Medulla oblongata (tissue), 1 donor: ENCODE data around the gene ESR2.
"Not testable (repeated sequence)": the region's sequence is repeated elsewhere in the genome, so short reads cannot be mapped to it uniquely, and the experiment has no call there.

Source experiments
- DNase-seq: peaks from one replicate; pipeline ENCODE4 v3.0.0-alpha.2; 2015; ENCODE audit errors: extremely low spot score

The ESR2 gene

DNA sequence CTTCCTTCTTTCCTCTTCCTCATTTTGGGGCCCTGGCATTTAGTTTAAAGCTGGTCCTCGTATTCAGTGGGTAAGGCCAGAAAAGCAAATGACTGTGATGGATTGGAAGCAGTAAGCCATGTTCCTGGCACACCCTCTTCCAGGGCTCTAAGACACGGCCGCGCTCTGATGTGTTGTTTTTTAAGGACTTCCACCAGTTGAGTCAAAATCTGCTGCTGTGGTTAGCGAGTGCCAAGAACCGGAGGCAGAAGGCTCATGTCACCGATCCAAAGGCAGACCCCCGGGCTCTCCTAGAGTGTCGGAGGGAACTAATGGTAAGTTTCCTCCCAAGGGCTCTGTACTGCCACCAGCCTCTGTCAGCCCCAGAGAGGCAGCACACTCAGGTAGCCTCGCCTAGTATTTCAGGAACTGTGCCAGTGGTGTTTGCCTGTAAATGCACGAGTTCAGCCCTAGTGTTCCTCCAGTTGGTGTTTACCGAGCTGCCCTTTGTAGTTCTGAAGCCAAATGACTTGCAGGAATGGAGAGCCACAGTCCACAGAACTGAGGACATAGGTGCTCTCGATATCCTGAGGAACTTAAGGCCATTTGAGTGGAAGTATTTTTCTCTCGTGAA is 72.7 kb downstream of the ESR2 start:
- DNase-seq, result no peak

DNA sequence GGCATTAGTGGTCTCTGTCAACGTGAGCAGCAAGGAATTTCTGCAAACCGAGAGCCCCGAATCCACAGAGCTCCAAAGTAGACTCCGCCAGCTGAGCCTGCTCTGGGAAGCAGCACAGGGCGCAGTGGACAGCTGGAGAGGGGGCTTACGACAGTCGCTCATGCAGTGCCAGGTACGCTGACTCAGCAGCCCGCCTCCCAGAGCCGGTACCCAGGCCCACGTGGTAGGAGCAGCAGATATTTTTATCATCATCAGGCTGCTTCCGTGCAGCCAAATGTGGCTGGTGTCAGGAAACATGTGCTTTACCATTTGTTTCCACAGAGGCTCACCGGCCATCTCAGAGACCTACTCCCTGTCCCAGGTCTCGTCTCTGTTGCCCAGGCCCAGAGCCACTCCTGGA is 73.7 kb downstream of the ESR2 start:
- DNase-seq, result no peak

DNA sequence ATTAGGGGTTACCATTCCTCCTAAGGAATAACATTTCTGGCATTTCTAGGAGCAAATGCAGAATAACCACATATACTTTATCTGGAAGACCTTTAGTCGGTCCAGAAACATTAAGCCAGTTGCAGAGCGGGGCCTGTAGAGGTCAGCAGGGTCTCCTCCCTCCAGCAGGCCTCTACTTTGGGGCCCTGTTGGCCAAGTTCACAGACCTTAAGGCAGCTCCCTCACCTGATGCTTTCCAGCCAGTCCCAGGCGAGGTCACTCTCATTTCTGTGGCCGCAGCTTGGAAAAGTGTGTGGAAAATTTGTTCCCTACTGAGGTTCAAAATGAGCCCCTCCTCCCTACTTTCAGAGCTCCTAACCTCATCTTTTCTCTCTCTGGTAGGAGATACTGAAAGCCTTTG is 74.1 kb downstream of the ESR2 start:
- DNase-seq, result no peak

DNA sequence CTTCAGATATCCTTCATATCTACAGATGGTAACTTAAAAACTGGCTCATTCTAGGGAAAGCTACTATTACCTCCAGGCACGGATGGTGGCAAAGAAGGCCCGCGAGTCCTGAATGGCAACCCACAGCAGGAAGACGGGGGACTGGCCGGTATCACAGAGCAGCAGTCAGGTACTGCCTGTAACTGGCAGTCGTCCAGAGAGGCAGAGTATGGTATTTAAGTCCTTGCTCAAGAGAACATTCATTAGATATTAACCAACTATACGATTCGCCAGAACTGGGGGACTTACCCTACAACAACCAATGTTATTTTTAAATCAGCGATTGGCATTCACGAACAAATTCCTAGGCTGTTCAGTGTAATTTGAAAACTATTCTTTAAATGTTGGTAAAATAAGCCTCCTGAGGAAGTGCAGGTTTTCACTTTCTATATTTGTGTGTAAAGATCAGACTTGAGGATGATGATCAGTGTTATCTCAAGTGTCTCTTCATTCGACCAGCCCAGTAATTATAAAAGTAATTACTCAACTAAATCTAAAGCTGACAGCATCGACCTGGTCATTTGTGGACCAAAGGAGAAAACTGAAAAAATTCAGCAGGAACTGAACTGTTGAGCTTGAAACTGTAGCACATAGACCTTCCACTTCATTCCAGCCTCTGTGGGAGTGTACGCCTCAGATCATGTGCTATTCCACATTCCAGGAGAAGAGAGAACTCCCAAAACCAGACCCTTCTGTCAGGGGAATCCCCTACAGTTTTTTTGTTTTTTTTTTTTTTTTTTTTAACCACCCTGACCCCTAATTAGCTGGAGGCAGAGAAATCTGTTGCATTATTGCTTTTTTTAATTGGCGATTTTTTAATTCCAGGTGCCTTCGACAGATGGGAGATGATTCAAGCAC is 75.6 kb downstream of the ESR2 start:
- DNase-seq, result no peak

DNA sequence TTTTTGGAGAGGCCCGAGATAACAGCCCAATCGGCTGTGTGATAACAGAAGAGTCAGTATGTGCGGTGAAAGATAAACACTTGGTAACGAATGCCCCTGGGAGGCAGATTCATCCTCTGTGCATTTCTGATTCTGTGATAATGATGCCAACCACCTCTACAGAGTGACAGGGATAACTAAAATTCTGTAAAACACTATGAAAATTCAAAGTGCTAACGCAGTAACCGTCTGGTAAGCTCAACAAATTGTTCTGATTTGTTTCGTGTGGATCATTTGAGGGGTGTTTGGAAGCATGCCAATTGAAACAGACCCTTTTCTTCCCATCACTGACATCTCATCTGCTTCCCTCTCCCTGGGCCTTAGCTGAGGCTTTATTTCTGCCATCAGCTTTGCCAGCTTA is 76.3 kb downstream of the ESR2 start:
- no peak for DNase-seq

DNA sequence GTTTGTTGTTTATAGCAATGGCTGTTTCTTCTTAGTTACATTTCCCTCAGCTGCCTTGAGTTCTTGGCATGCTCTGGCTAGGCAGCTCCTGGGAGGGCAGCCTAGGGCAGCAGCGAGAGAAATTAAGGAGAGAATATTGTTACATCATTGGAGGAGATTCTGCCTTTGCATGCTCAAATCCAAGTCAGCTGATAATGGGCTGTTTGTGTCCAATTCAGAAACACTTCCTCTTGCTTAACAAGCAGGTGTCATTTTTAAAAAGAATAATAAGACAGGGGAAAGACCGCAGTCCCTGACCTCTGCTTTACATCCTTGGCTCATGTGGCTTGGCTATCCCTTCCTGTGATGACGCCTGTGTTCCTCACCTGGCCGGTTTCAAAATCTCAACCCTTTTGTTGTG is 76.9 kb downstream of the ESR2 start:
- DNase-seq, result no peak

DNA sequence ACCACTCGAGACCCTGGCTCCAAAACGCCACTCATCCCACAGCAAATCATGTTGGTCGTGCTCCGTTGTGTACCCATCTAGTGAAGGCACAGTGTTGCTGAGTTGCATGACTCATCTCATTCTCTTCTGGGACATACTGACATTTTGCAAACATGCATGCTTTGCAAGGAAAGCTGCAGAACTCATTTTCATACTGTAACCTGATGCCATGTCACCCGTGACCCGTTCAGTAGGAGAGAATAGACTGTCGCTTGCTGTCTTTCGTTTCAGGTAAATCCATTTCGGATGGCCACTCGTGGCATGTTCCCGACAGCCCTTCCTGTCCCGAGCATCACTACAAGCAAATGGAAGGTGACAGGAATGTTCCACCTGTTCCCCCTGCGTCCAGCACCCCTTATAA is 78.2 kb downstream of the ESR2 start:
- no peak for DNase-seq

DNA sequence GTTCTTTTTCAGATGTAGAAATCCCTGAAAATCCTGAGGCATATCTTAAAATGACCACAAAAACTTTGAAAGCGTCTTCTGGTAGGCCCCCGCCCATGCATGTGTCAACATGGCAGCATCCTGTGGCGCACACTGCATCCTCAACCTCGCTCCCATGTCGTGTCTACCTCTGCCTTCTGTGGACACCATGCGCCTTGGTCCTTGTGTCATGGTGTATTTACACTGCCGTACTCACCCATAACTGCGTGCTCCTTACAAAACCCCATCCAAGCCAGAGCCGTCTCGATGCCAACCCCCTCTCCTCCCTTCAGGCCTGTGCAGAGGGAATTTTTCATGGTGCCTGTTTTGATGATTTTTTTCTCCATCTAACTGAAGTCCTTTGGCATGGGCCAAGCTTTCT is 78.9 kb downstream of the ESR2 start:
- DNase-seq, result no peak

DNA sequence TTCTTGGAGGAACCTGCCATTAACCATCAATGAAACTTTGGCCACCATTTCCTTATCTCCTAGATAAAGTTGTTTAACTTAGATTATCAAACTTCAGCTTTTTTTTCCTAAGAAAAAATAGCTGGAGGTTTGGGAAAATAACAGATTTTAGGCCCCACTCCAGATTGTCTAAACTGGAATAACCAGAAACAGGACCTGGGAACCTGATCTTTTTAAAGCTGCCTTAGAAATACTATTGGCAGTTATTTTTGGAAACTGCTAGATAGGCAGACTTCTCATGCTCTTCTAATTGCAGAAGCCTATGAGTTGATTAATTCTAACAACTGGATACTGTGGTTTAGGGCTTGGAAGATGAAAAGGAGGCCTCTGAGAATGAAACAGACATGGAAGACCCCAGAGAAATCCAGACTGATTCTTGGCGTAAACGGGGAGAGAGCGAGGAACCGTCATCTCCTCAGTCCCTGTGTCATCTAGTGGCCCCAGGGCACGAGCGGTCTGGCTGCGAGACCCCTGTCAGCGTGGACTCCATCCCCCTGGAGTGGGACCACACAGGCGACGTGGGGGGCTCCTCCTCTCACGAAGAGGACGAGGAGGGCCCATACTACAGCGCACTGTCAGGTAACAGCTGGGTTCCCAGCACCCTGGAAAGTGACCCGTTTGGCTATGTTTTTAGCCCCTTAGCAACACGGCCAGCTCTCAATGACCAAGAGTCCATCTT is 80.2 kb downstream of the ESR2 start:
- no peak for DNase-seq

DNA sequence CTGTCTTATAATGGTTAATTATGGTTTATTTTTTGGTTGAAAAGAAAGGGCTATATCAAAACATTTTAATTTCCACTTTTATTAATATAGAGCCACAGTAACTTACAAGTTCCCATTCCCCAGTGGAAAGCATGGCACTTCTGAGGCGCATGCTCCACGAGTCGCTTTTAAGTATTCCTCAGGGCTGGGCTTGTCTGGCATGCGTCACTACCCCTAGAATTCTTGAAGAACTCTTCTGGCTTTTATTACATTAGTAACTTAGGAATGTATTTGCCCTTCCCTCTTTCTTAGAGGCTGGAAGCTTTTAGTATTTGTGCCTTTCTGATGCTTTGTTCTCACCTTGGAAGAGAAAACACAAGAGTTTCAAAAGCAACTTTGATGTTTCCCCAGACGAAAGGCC is 81.1 kb downstream of the ESR2 start:
- no peak for DNase-seq

DNA sequence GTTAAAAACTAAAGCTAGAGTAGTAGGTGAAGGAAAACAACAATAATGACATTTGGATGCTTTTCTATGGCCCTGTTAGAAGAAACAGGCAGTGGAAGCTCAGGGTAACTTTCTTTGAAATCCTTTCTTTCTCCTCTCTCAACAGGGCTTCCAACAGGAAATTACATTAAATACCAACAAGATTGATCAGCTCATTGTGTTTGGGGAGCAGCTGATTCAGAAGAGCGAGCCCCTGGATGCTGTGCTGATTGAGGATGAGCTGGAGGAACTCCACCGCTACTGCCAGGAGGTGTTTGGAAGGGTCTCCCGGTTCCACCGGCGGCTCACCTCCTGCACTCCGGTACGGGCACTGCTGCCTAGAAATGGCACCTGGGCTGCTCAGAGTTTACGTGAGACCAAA is 81.5 kb downstream of the ESR2 start:
- DNase-seq, result no peak

DNA sequence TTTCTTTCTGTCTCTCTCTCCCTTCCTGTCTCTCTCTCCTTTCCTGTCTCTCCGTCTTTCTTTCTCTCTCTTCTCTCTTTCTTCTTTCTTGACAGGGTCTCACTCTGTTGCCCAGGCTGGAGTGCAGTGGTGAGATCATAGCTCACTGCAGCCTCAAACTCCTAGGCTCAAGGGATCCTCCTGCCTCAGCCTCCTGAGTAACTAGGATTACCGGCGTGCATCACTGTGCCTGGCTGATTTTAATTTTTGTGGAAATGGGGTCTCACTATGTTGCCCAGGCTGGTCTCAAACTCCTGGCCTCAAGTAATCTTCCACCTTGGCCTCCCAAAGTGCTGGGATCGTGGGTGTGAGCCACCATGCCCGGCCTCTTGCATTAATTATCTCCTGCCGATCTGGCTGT is 83.3 kb downstream of the ESR2 start:
- DNase-seq, result not testable (repeated sequence)

DNA sequence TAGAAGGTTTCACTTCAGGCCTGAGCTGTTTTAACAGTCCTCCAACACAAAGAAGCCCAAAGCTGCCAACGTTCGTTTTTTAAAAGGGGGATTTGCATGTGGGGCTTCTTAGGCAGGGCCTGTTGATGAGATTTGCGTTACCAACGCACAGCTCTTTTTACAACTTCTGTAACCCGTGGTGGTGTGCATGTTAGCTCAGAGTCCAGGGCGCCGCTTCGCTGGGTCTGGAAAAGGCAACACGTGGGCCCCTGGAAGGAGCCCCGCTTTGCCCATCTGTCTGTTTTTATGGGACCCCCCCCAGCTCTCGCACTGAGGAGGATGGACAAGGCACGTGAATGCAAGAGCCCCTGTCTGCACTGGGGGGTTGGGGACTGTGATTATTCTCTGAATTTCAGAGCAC is 84.0 kb downstream of the ESR2 start:
- no peak for DNase-seq

DNA sequence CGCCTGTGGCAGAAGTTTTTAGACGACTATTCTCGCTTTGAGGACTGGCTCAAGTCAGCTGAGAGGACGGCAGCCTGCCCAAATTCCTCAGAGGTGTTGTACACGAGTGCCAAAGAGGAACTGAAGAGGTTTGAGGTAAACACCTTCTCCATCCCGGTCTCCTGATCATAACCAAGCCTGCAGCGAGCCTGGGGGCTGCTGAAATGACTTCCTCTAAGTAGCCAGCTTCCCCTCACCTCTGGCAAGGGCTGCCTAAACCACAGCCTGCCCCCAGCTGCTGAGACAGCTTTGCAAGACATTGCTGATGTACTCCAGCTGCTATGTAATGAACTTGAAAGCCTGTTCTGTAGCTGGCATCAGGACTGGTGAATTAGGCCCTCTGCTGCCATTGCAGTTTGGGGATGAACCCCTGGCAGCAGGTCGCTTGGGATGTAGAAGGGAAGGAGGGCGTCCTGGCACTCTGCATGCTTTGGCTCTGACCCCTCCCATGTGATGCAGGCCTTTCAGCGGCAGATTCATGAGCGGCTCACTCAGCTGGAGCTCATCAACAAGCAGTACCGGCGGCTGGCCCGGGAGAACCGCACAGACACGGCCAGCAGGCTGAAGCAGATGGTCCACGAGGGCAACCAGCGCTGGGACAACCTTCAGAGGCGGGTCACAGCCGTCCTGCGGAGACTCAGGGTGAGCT is 84.6 kb downstream of the ESR2 start:
- no peak for DNase-seq

DNA sequence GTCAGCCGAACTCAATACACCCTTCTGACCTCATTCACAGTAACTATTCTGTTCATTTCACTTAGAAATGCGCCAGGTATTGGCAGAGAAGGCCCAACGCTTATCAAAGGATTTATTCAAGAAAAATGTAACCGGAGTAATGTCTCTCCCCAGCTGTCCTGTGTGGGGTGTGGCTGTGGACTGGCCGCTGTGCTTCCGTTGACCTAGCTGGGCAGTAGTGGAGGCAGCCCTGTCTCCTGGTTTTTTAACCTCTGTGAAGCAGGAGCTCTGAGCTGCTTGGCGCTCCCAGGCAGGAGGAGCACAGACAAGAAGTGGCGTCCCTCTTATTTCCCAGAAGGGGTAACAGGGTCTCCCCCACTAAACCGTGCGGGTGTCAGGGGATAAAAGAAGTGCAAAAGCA is 85.2 kb downstream of the ESR2 start:
- DNase-seq, result no peak

DNA sequence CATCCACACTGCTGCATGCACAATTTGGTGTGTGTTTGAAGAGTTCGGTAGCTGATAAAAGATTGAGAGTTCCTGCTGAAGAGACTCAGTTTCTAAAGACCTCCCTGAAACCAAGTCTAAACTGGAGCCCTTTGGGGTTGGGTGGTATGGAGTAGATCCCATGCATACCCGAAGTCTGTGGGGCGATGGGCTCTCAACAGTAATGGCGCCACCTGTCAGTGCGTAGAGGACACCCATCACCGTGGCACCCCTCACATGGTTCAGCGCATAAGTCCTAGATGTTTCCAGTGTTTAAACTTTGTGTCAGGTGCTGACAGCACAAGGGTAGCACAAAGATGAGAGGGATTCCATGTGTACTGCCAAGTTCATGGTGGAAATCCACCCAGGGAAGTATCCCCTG is 85.9 kb downstream of the ESR2 start:
- DNase-seq, result no peak

DNA sequence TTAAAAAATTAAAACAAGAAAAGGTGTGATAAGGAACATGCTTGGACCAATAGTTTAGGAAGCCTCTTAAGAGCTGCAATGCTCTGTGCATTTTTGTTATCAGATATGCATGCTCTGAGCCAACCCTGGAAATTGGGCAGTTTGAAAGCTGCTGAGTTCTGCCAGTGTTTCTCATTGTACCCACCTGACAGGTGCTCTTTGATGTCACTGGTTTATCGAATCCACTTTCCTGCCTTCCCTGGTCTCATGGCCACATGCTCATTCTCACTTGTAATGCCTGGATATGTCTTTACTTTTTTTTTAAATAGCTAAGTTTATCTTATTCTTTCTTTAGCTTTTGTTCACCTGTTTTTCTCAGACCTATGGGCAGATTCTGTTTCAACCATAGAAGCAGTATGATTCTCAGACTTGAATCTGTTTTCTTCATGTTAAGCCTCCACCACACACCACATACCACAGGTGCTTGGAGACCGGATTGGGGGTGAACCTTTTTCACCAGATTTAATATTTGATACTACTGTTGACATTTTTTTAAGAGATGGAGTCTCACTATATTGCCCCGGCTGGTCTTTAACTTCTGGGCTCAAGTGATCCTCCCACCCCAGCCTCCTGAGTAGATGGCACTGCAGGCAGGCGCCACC is 90.7 kb downstream of the ESR2 start:
- DNase-seq, result no peak

DNA sequence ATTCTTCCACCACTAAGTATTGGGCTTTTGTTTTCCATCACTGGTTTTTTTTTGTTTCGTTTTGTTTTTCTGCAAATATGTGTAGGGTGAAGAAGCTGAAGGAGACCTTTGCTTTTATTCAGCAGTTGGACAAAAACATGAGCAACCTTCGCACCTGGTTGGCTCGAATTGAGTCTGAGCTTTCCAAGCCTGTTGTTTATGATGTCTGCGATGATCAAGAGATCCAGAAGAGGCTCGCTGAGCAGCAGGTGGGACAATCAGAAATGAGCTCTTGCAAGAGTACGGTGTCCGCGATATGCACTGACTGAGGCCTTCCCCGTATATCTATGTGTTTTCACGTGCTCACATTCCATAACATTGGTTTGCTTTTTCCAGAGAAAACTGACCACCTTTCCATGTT is 91.5 kb downstream of the ESR2 start:
- no peak for DNase-seq

DNA sequence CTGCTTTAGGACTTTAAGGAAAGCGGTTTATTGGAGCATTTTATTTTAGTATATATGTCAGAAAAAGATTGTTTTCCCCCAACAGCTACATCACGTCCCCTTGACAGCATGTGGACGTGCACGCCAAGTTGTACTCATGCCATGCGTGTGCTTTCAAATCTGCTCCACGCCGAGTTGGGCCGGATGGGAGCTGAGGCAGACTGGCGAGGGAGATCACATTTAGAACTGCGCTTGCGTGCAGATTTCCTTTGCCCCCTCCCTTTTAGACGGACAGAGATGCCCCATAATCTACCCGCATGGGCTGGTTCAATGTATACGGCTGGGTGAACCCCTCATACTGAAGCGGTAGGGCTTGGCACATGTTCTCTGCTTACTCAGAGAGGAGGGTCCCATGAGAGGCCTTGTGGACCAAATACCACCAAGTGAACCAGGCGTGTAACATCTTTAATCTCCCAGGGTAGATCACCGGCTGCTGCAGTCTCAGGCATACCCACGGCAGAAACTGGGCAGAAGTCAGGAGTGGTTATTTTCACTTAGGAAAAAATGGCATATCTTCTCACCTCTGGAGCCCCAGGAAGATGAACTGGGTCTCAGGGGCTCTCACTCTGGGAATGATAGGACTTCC is 92.1 kb downstream of the ESR2 start:
- DNase-seq, result no peak

DNA sequence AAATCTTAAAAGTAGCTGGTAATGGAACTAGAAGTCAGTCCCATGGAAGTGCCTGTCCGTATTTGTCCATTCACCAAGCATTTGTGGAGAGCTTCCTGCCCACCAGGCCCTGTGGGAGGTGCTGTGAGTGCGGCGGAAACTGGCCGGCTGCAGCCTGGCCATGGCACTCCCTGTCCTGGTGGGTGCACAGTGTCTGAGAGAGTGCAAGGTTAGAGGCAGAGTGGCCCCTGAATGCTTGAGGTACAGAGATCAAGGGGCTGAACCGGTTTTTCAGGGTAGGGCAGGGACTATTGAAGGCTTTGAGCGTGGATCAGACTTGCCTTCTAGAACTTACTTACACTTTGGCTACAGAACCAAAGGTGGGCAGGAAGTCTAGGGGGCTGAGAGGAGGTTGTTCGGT is 92.9 kb downstream of the ESR2 start:
- no peak for DNase-seq

DNA sequence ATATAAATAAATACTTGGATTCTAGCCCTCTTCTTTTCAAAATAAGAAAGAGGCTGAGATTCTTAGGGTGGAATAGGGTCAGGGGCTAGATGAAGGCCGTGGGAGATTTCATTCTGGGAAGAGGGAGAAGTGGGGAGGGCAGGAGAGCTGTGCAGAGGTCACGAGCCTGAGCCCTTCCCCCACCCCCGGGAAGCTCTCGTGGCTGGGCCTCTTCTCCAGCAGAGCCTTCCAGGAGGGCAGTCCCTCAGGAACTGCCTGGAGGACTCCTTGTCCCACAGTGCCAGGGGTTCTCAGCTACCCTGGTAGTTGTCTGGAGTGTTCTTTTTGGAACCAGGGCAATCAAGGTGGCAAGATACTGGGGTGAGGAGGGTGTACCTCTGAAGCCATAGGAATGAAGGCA is 94.0 kb downstream of the ESR2 start:
- DNase-seq, result peak; percentile 52
